HepG2 (cell line): ENCODE measurements around the gene STRIP1. TPM values are rescaled to one million over a fixed set of nuclear protein-coding genes. Genes with fewer than 3 reads are reported as not detected.

Experiments
- ARID5B ChIP-seq: IDR thresholded peaks from 2 replicates; pipeline ENCODE4 v1.4.0; 2020; ENCODE audit warnings: mild to moderate bottlenecking, missing genetic modification reagents
- ATAD3A ChIP-seq: sonication (generic); formaldehyde crosslinking; IDR thresholded peaks from 2 replicates; pipeline ENCODE4 v1.4.0; 2020; ENCODE audit warnings: missing genetic modification reagents
- EEA1 ChIP-seq: sonication (generic); formaldehyde crosslinking; IDR thresholded peaks from 2 replicates; pipeline ENCODE4 v1.5.1; 2020; ENCODE audit warnings: mild to moderate bottlenecking, missing genetic modification reagents, borderline replicate concordance
- ELK4 ChIP-seq: sonication (generic); formaldehyde crosslinking; IDR thresholded peaks from 2 replicates; pipeline ENCODE4 v1.9.0; 2021; ENCODE audit warnings: missing genetic modification reagents, borderline replicate concordance
- FOSL1 ChIP-seq: sonication (generic); formaldehyde crosslinking; IDR thresholded peaks from 2 replicates; pipeline ENCODE4 v1.9.0; 2021; ENCODE audit warnings: missing genetic modification reagents, borderline replicate concordance
- FOXK1 ChIP-seq: sonication (generic); formaldehyde crosslinking; IDR thresholded peaks from 2 replicates; pipeline ENCODE4 v1.4.0; 2020; ENCODE audit warnings: low read depth, missing genetic modification reagents, borderline replicate concordance
- FOXK2 ChIP-seq: fragments of 450-650 bp; IDR thresholded peaks from 2 replicates; pipeline ENCODE4 v1.6.1; 2016
- HIVEP1 ChIP-seq: sonication (generic); formaldehyde crosslinking; IDR thresholded peaks from 2 replicates; pipeline ENCODE4 v1.4.0; 2020; ENCODE audit warnings: mild to moderate bottlenecking, missing genetic modification reagents
- HOXD1 ChIP-seq: sonication (generic); formaldehyde crosslinking; IDR thresholded peaks from 2 replicates; pipeline ENCODE4 v1.5.0; 2020; ENCODE audit warnings: missing genetic modification reagents
- KDM2A ChIP-seq: sonication (generic); formaldehyde crosslinking; IDR thresholded peaks from 2 replicates; pipeline ENCODE4 v1.4.0; 2020; ENCODE audit warnings: low read depth, missing genetic modification reagents, borderline replicate concordance
- KLF16 ChIP-seq, 2 experiments: sonication (generic) in 1 of 2; formaldehyde crosslinking in 1 of 2; IDR thresholded peaks; 2 replicates each; pipeline versions ENCODE4 v1.6.1 to v1.8.0; 2016 to 2023; ENCODE audit warnings: missing genetic modification reagents in 2 of 2, missing compliant biosample characterization in 1 of 2
- MTF2 ChIP-seq: sonication (generic); formaldehyde crosslinking; IDR thresholded peaks from 2 replicates; pipeline ENCODE4 v1.5.0; 2020; ENCODE audit warnings: missing genetic modification reagents, borderline replicate concordance
- MXD3 ChIP-seq: IDR thresholded peaks from 2 replicates; pipeline ENCODE4 v1.6.1; 2016; ENCODE audit warnings: mild to moderate bottlenecking, missing biosample characterization, missing genetic modification reagents
- PHF20 ChIP-seq: sonication (generic); formaldehyde crosslinking; IDR thresholded peaks from 2 replicates; pipeline ENCODE4 v1.5.0; 2020; ENCODE audit warnings: mild to moderate bottlenecking, missing genetic modification reagents
- RAD51 ChIP-seq: fragments of 450-650 bp; IDR thresholded peaks from 2 replicates; pipeline ENCODE4 v1.6.1; 2016; ENCODE audit warnings: borderline replicate concordance
- SALL2 ChIP-seq: sonication (generic); formaldehyde crosslinking; IDR thresholded peaks from 2 replicates; pipeline ENCODE4 v1.8.1; 2023; ENCODE audit warnings: mild to moderate bottlenecking, missing genetic modification reagents, inconsistent platforms
- TOE1 ChIP-seq: sonication (generic); formaldehyde crosslinking; IDR thresholded peaks from 2 replicates; pipeline ENCODE4 v1.4.0; 2020; ENCODE audit warnings: mild to moderate bottlenecking, missing genetic modification reagents
- ZFP36L1 ChIP-seq: sonication (generic); formaldehyde crosslinking; IDR thresholded peaks from 2 replicates; pipeline ENCODE4 v1.8.0; 2022; ENCODE audit warnings: mild to moderate bottlenecking, missing genetic modification reagents, moderate library complexity
- ZFP82 ChIP-seq: sonication (generic); formaldehyde crosslinking; IDR thresholded peaks from 2 replicates; pipeline ENCODE4 v1.5.1; 2020; ENCODE audit warnings: mild to moderate bottlenecking, missing genetic modification reagents, borderline replicate concordance
- ZMYM3 ChIP-seq: sonication (generic); formaldehyde crosslinking; IDR thresholded peaks from 2 replicates; pipeline ENCODE4 v1.5.1; 2020; ENCODE audit warnings: mild to moderate bottlenecking, missing genetic modification reagents
- ZNF207 ChIP-seq: fragments of 450-650 bp; IDR thresholded peaks from 2 replicates; pipeline ENCODE4 v1.6.1; 2016; ENCODE audit warnings: antibody characterized with exemption, borderline replicate concordance
- ZNF33B ChIP-seq: sonication (generic); formaldehyde crosslinking; IDR thresholded peaks from 2 replicates; pipeline ENCODE4 v1.5.1; 2020; ENCODE audit warnings: mild to moderate bottlenecking, missing genetic modification reagents
- ZNF367 ChIP-seq: sonication (generic); formaldehyde crosslinking; IDR thresholded peaks from 2 replicates; pipeline ENCODE4 v1.4.0; 2020; ENCODE audit warnings: missing genetic modification reagents, borderline replicate concordance
- ZNF549 ChIP-seq: sonication (generic); formaldehyde crosslinking; IDR thresholded peaks from 2 replicates; pipeline ENCODE4 v1.5.0; 2020; ENCODE audit warnings: missing genetic modification reagents
- ZNF839 ChIP-seq: sonication (generic); formaldehyde crosslinking; IDR thresholded peaks from 2 replicates; pipeline ENCODE4 v1.4.0; 2020; ENCODE audit warnings: missing genetic modification reagents, mild to moderate bottlenecking, borderline replicate concordance
- ZSCAN30 ChIP-seq: sonication (generic); formaldehyde crosslinking; IDR thresholded peaks from 2 replicates; pipeline ENCODE4 v1.5.0; 2020; ENCODE audit warnings: mild to moderate bottlenecking, missing genetic modification reagents
- polyA plus RNA-seq, 8 experiments: library from polyadenylated mRNA; depleted of rRNA in 3 of 8; stranded (reverse) in 7 of 8; unstranded in 1 of 8; fragments of >200 nt; fragmentation: Illumina TruSeq in 4 of 8; extraction: Trizol in 4 of 8; gene quantifications; 2 replicates each; pipeline versions ENCODE4 v1.2.1 to v1.2.3, GENCODE V29; 2011 to 2016; ENCODE audit warnings: low read depth in 4 of 8, missing spikeins in 1 of 8, mixed read lengths in 1 of 8; ENCODE audit not compliant: insufficient read depth in 1 of 8
- total RNA-seq, 5 experiments: library from RNA; depleted of rRNA; stranded (reverse); fragments of >200 nt; fragmentation: Illumina TruSeq; extraction: Trizol; gene quantifications; 2 replicates each; pipeline ENCODE4 v1.2.3, GENCODE V29; 2016; ENCODE audit warnings: low read depth in 1 of 5

Gene STRIP1
- total and polyA plus RNA-seq, 2 of the 13 experiments (the other 11 are each of a cell fraction or from before 2014, with no cell fraction given) = 20.9 to 27.9 TPM

GRCh38 chr1:110034451-110035235 is at the start of gene STRIP1 (continued):
- TF ChIP-seq HIVEP1 (CRISPR knock-in tag) (no peak), ZNF839 (CRISPR knock-in tag) (no peak), ZNF367 (no peak), ELK4 (CRISPR knock-in tag) (no peak), ZSCAN30 (CRISPR knock-in tag) (no peak; the same call in 1 of the 2 replicates), HOXD1 (CRISPR knock-in tag) (0 out of 2 replicates have a peak, but pooled peaks have one; percentile 36), KDM2A (CRISPR knock-in tag) (peak; percentile 55; the same call in 1 of the 2 replicates), ARID5B (peak; percentile 3; the same call in 1 of the 2 replicates), RAD51 (no peak), EEA1 (CRISPR knock-in tag) (0 out of 2 replicates have a peak, but pooled peaks have one; percentile 79), ZNF207 (no peak), MTF2 (CRISPR knock-in tag) (no peak), ZMYM3 (CRISPR knock-in tag) (no peak), MXD3 (CRISPR knock-in tag) (peak; percentile 52), ZNF549 (no peak), ZNF33B (CRISPR knock-in tag) (no peak), KLF16 (CRISPR knock-in tag; IDR thresholded peaks at IDR 0.05) (peak in 1 of 2 experiments; percentile 81; a peak in 2 of 4 replicates), SALL2 (CRISPR knock-in tag) (peak; percentile 57), ATAD3A (CRISPR knock-in tag) (no peak), ZFP36L1 (CRISPR knock-in tag) (no peak), FOXK2 (peak; percentile 99), FOXK1 (CRISPR knock-in tag) (peak; percentile 98), ZFP82 (CRISPR knock-in tag) (no peak), FOSL1 (no peak), TOE1 (CRISPR knock-in tag) (no peak), PHF20 (peak; percentile 73)
